Keratinocyte (primary cell): ENCODE data around the gene EYS. TPM values are rescaled to one million over a fixed set of nuclear protein-coding genes. Genes with fewer than 3 reads are reported as not detected.

Experiments
- DNase-seq: peaks from one replicate; pipeline ENCODE4 v3.0.0-alpha.2; 2011; ENCODE audit warnings: low read depth, missing footprints, low spot score
- FAIRE-seq: peaks from 2 replicates; lab custom pipeline; 2011; peaks lifted over from hg19 to GRCh38; lab: Jason Lieb, UNC
- H2AFZ ChIP-seq: 2 replicates; pipeline ENCODE4 v1.6.0; 2012; ENCODE audit warnings: low read length, control low read depth, inconsistent platforms; ENCODE audit not compliant: control insufficient read depth
- H3K27ac ChIP-seq: 2 replicates; pipeline ENCODE4 v1.5.1; 2011; ENCODE audit warnings: low read length; ENCODE audit not compliant: control insufficient read depth, insufficient read depth
- H3K27me3 ChIP-seq: 3 replicates; pipeline ENCODE4 v1.6.0; 2011; ENCODE audit warnings: low read length; ENCODE audit not compliant: control insufficient read depth, insufficient read depth; ENCODE audit errors: extremely low read depth
- H3K36me3 ChIP-seq, 2 experiments: 2 replicates in 1 of 2; 3 replicates in 1 of 2; pipeline ENCODE4 v1.5.1; 2011; ENCODE audit warnings: low read length in 2 of 2, mild to moderate bottlenecking in 1 of 2; ENCODE audit not compliant: control insufficient read depth in 2 of 2, insufficient read depth in 2 of 2; ENCODE audit errors: extremely low read depth in 1 of 2
- H3K4me1 ChIP-seq: 3 replicates; pipeline ENCODE4 v1.5.1; 2011; ENCODE audit warnings: low read length; ENCODE audit not compliant: control insufficient read depth, insufficient read depth; ENCODE audit errors: extremely low read depth
- H3K4me2 ChIP-seq: 3 replicates; pipeline ENCODE4 v1.6.0; 2011; ENCODE audit warnings: low read depth, low read length; ENCODE audit not compliant: control insufficient read depth, insufficient read depth; ENCODE audit errors: extremely low read depth
- H3K4me3 ChIP-seq, 3 experiments: fragments of 200-600 bp in 1 of 3; sonication (generic) in 1 of 3; 2 replicates in 2 of 3; 3 replicates in 1 of 3; pipeline ENCODE4 v1.5.1; 2011 to 2016; ENCODE audit warnings: low read length in 3 of 3, mild to moderate bottlenecking in 3 of 3, control low read depth in 2 of 3, inconsistent platforms in 1 of 3, low read depth in 1 of 3, mixed read lengths in 1 of 3, mixed run types in 1 of 3, moderate library complexity in 1 of 3; ENCODE audit not compliant: control insufficient read depth in 2 of 3, insufficient read depth in 2 of 3; ENCODE audit errors: extremely low read depth in 1 of 3
- H3K79me2 ChIP-seq: 2 replicates; pipeline ENCODE4 v1.6.0; 2012; ENCODE audit warnings: low read length; ENCODE audit not compliant: control insufficient read depth, insufficient read depth
- H3K9ac ChIP-seq: 3 replicates; pipeline ENCODE4 v1.6.0; 2011; ENCODE audit warnings: low read length; ENCODE audit not compliant: control insufficient read depth, insufficient read depth; ENCODE audit errors: extremely low read depth
- H3K9me1 ChIP-seq: 3 replicates; pipeline ENCODE4 v1.6.0; 2011; ENCODE audit warnings: low read length; ENCODE audit not compliant: control insufficient read depth, insufficient read depth; ENCODE audit errors: extremely low read depth
- H3K9me3 ChIP-seq: 2 replicates; pipeline ENCODE4 v1.5.1; 2012; ENCODE audit warnings: low read depth, low read length; ENCODE audit not compliant: control insufficient read depth
- H4K20me1 ChIP-seq: 3 replicates; pipeline ENCODE4 v1.6.0; 2011; ENCODE audit warnings: low read length; ENCODE audit not compliant: control insufficient read depth, insufficient read depth; ENCODE audit errors: extremely low read depth
- CTCF ChIP-seq, 3 experiments: IDR thresholded peaks in 1 of 3; conservative IDR thresholded peaks in 1 of 3; optimal IDR thresholded peaks in 1 of 3; 2 replicates in 2 of 3; 3 replicates in 1 of 3; pipeline versions ENCODE3 to v1.5.1; 2011; ENCODE audit warnings: low read length in 3 of 3, mild to moderate bottlenecking in 3 of 3, moderate library complexity in 2 of 3, control low read depth in 1 of 3, inconsistent platforms in 1 of 3; ENCODE audit not compliant: insufficient read depth in 2 of 3; ENCODE audit errors: extremely low read depth in 1 of 3
- EZH2 ChIP-seq: IDR thresholded peaks from one replicate; pipeline ENCODE4 v1.6.1; 2012; ENCODE audit warnings: inconsistent platforms, mild to moderate bottlenecking, low read length, moderate library complexity
- dilution Hi-C: fragments of 300-500 bp; cut with MboI; formaldehyde crosslinking; loops from one replicate; pipeline ENCODE4 v1.7.0; 2020; ENCODE audit warnings: low sequenced_read_pairs; ENCODE audit not compliant: extremely low pct_ligation_motif_present
- polyA plus RNA-seq, 5 experiments: library from polyadenylated mRNA; depleted of rRNA in 3 of 5; stranded (reverse) in 3 of 5; stranded (forward) in 1 of 5; unstranded in 1 of 5; fragments of >200 nt; gene quantifications; 1 replicate in 1 of 5; 2 replicates in 3 of 5; 3 replicates in 1 of 5; pipeline versions ENCODE4 v1.2.1 to v1.2.3, GENCODE V29; 2011 to 2012; ENCODE audit warnings: missing spikeins in 2 of 5, low read depth in 1 of 5, low replicate concordance in 1 of 5

EYS gene
- polyA plus RNA-seq, 1 donor (not counting 4 experiments of a cell fraction or from before 2014, with no cell fraction given): 0.34 TPM

GRCh38 chr6:63799313-63799712, 1907.7 kb downstream of the EYS start:
- no peaks in the 10 kb centered on the region for H3K27me3 ChIP-seq
- no peaks in the 10 kb centered on the region for H3K36me3 ChIP-seq
- H3K9ac ChIP-seq: no peak overlapping the region
- H3K9me1 ChIP-seq: no peaks in the 10 kb centered on the region
- no peak overlapping the region for H3K4me3 ChIP-seq
- no peak for FAIRE-seq
- H3K4me2 ChIP-seq: no peak overlapping the region
- no peaks in the 10 kb centered on the region for H3K79me2 ChIP-seq
- no peaks in the 10 kb centered on the region for H4K20me1 ChIP-seq
- dilution Hi-C loops: no loop called here
- H3K9me3 ChIP-seq: no peaks in the 10 kb centered on the region
- TF ChIP-seq EZH2 (no peak), CTCF (optimal IDR thresholded peaks at IDR 0.05 in 1 of 3, IDR thresholded peaks at IDR 0.05 in 1 of 3, conservative IDR thresholded peaks at IDR 0.05 in 1 of 3; ENCODE audit: extremely low read depth in 1 of 3, insufficient read depth in 2 of 3, low read length in 3 of 3) (no peak)
- H3K27ac ChIP-seq: no peak overlapping the region
- DNase-seq: no peak
- H3K4me1 ChIP-seq: peaks cover 1% of the 10 kb centered on the region
- H2AFZ ChIP-seq: no peak overlapping the region

- no peak overlapping the region for H3K4me2 ChIP-seq
- no peak for TF ChIP-seq CTCF (optimal IDR thresholded peaks at IDR 0.05 in 1 of 3, IDR thresholded peaks at IDR 0.05 in 1 of 3, conservative IDR thresholded peaks at IDR 0.05 in 1 of 3; ENCODE audit: extremely low read depth in 1 of 3, insufficient read depth in 2 of 3, low read length in 3 of 3)
- TF ChIP-seq EZH2: no peak
- dilution Hi-C loops: no loop called here
- H4K20me1 ChIP-seq: no peaks in the 10 kb centered on the region
- no peak overlapping the region for H3K27ac ChIP-seq
- no peaks in the 10 kb centered on the region for H3K79me2 ChIP-seq
- H2AFZ ChIP-seq: no peak overlapping the region
- FAIRE-seq: no peak
- H3K4me3 ChIP-seq: no peak overlapping the region
- H3K27me3 ChIP-seq: no peaks in the 10 kb centered on the region
- H3K4me1 ChIP-seq: no peaks in the 10 kb centered on the region
- no peak for DNase-seq
- H3K9ac ChIP-seq: no peak overlapping the region
- H3K9me3 ChIP-seq: no peaks in the 10 kb centered on the region
- H3K9me1 ChIP-seq: no peaks in the 10 kb centered on the region
- no peaks in the 10 kb centered on the region for H3K36me3 ChIP-seq
These were observed 1908.6 kb downstream of the EYS start for GRCh38 chr6:63798378-63798777.
